Middle frontal gyrus (tissue), 1 donor: Measurements from ENCODE around the gene MAL.

Source experiments
- DNase-seq: peaks from one replicate; pipeline ENCODE4 v3.0.0-alpha.2; 2015; ENCODE audit warnings: low spot score; ENCODE audit errors: extremely low spot score

MAL gene

GRCh38 chr2:94996305-94997100 lies 29.0 kb upstream of the MAL start:
- no peak for DNase-seq

DNA sequence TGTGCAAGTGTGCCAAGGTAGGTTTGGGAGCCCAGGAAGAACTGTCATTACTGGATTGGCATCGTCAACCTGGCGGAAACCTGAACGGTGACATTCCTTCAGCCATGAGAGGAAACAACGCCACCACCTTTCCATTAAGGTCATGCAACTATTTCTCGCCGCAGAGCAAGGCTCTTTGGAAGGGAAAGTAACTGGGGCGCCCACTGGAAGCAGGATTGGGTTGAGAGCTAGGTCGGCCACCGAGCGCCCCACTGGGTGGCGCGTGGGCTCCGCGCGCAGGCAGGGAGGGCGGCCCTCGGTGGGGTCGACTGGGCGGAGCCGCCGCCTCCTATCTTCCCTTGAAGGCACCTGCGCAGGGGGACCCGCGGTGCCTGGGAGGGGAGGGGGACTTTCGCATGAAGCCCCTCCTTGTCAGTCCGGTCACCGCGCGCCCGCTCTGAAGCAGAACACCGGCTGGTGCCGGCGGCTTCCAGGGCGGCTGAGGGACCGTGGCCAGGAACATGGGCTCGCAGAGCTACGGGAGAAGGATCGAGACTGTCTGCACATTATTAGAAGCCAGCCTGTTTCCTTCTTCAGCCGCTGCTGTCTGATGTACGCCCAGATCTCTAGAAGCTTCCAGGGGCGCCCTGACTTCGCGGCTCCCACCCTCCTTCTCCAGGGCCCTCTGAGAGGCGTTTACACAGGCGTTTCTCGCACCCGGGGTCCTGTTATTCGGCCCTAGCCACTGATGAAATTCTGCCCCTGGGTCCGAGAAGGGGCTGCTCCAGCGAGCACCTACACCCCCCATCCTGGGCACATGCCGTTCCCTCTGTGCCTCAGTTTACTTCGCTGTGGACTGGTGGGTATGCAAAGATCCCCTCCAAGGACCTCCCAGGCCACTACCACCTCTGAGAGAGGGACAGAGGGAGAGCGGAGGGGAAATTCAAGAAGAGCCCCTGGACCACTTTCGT lies 27.3 kb upstream of the MAL start:
- DNase-seq: no peak

DNA sequence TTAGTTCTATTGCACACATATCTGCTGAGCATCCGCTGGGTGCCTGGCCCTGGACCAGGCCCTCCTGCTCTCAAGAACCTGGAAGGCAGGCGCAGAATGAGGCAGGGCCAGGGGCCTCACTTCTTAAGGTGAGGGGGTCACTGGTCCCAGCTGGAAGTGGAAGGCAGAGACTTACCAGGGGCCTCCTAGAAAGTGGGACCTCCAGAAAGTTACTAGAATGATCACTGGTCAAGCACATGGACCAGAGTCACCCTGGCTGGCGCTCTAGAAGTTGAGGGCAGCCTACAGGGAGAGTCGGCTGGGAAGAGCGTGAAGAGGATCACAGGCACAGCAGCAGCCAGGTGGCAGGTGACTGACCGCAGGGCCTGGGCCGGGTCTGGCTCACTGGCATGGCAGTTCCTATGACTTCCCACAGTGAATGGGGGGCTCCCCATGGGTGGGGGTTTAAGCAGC lies 26.1 kb upstream of the MAL start:
- DNase-seq: no peak

DNA sequence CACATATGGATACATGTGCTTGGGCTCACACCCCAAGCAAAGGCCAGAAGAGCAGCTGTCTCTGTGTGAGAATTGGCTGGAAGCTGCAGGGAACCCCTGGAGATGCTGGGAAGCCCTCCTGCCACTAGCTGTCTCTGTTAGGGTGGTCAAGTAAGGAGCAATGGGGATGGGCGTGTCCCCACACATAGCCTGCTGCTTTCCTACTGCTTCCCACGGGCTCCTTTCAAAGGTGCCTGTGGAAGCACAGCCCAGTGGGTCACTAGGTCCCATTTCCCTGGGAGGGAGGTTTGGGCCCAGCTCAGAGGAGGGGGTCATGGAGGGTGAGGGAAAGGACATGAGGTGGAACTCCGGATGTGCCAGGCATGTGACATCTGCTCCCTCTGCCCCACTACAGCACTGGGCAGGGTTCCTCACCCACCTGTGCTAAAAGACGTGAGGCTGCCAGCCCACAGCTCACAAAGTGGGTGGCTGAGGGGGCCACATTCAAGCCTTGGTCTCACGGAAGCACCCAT lies 24.4 kb upstream of the MAL start:
- no peak for DNase-seq

DNA sequence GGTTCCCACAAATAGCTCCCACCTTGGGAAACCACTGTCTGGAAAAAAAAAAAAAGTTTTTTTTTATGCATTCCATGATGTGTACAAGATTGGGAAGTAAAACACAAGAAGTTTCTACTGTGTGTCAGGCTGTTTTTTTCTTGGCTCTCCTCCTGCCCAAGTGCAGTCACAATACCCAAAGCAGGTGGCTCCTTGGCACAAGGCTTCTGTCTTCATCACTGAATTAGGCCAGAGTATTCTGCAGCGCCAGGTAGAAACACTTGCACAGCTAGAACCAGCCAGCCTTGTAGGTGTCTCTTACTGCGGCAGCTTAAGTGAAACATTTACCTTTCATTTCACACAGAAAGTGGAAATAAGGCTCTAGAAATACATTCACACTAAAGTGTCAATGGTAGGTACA lies 23.8 kb upstream of the MAL start:
- DNase-seq: no peak

GRCh38 chr2:95002498-95002897 lies 23.0 kb upstream of the MAL start:
- DNase-seq: no peak

DNA sequence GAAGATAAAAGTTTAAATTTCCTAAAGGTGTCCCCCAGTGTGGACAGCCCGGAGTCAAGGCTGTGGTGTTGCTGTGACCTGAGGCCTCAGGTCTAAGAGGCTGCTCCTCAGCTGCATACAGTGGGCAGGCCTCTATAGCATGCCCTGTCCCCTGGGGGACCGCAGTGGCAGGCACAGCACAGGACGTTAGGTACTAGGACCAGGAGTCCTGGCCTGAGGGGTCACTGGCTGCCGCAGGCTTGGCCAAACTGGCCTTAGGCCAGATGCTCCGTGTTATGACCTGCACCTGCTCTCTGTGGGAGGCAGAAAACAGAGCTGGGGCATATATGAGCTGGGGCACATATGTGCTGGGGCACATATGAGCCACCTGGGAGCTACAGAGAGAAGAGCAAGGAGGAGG lies 21.2 kb upstream of the MAL start:
- DNase-seq: no peak

DNA sequence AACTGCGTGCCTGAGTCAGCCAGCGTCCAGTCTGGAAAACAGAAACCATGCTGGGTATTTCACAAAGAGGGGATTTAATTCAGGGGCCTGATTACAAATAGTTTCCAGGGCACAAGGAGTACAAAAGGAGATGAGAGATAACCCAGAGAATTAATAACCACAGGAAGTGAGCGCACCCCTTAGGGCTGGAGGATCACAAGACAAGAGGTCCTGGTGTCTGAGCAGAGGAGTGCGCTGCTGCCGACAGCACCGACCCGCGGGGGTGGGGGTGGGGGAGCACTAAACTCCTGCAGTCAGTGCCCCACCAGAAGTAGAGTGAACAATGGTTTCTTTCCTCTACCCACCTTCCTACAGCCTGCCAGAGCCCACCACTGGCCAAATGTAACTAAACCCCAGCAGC lies 20.8 kb upstream of the MAL start:
- DNase-seq: no peak

- no peak for DNase-seq
These were observed 19.8 kb upstream of the MAL start for GRCh38 chr2:95005726-95006125.

GRCh38 chr2:95006588-95006987 lies 18.9 kb upstream of the MAL start:
- DNase-seq: no peak

GRCh38 chr2:95007031-95007609 lies 18.4 kb upstream of the MAL start:
- DNase-seq: no peak

DNA sequence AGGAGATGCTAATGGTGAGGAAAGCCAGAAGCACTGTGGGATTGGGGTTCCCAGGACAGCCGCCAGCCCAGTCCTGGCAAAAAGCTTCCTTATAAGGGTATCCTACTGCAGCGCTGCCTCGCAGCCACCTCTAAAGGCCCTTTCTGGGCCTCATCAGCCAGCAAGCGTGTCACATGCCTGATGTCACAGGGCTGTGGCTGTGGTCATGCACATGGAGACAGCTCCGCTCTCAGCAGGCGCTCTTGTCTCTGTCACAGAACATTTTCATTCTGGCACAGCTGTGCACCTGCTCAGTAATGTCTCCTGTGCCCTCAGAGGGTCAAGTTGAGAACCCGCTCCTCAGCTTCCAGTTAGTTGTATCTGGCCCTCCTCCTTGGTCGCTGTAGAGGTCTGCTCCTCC lies 17.7 kb upstream of the MAL start:
- no peak for DNase-seq

DNA sequence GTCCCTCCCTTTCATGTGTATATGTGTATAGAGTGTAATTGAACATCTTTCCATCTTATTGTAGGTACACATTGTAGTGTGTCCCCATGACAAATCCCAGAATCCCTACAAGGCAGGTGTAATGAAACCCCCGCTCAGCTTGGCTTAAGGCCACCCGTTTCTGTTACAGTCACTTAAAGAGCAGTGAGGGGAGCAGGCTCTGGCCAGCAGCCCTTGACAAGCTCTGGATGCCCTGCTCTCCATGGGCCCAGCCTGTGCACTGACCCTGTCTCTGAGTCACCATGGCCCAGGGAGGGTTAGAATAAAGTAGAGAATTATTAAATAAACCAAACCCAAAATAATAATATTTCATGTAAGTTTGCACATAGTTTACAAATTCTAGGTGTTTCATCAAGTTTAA lies 17.2 kb upstream of the MAL start:
- DNase-seq: no peak

GRCh38 chr2:95008996-95009395 lies 16.5 kb upstream of the MAL start:
- no peak for DNase-seq

- DNase-seq: no peak
These were observed 16.1 kb upstream of the MAL start for GRCh38 chr2:95009412-95009811.

GRCh38 chr2:95010126-95010525 lies 15.4 kb upstream of the MAL start:
- DNase-seq: no peak

- no peak for DNase-seq
These were observed 14.8 kb upstream of the MAL start for GRCh38 chr2:95010718-95011117.

GRCh38 chr2:95012881-95013550 lies 12.5 kb upstream of the MAL start:
- DNase-seq: no peak

- no peak for DNase-seq
These were observed 11.8 kb upstream of the MAL start for GRCh38 chr2:95013726-95014125.

GRCh38 chr2:95014126-95014708 lies 11.3 kb upstream of the MAL start:
- no peak for DNase-seq
